HG03558 (cell line): ENCODE measurements around the gene AKAP13.

ENCODE experiments used
- ATAC-seq: cut with Tn5 transposase; IDR thresholded peaks from one replicate; pipeline ENCODE4 v1.9.1; 2021; ENCODE audit warnings: moderate number of reproducible peaks; ENCODE audit not compliant: unreplicated experiment; ENCODE audit errors: extremely low read depth

Gene AKAP13

GRCh38 chr15:85494048-85494777 lies 113.8 kb downstream of the AKAP13 start:
- no peak for ATAC-seq

- ATAC-seq: no peak
These were observed 114.7 kb downstream of the AKAP13 start for GRCh38 chr15:85495096-85495495.

GRCh38 chr15:85495544-85495943 lies 115.1 kb downstream of the AKAP13 start:
- no peak for ATAC-seq

GRCh38 chr15:85496151-85496550 lies 115.7 kb downstream of the AKAP13 start:
- ATAC-seq: no peak

- ATAC-seq: no peak
These were observed 116.3 kb downstream of the AKAP13 start for GRCh38 chr15:85496551-85497171.

GRCh38 chr15:85497172-85497569 lies 116.8 kb downstream of the AKAP13 start:
- no peak for ATAC-seq

GRCh38 chr15:85498471-85498870 lies 118.1 kb downstream of the AKAP13 start:
- ATAC-seq: no peak

GRCh38 chr15:85499371-85499887 lies 119.0 kb downstream of the AKAP13 start:
- no peak for ATAC-seq

GRCh38 chr15:85500060-85500708 lies 119.8 kb downstream of the AKAP13 start:
- no peak for ATAC-seq

GRCh38 chr15:85500729-85501128 lies 120.3 kb downstream of the AKAP13 start:
- no peak for ATAC-seq

GRCh38 chr15:85501574-85501973 lies 121.2 kb downstream of the AKAP13 start:
- no peak for ATAC-seq

GRCh38 chr15:85503151-85503799 lies 122.9 kb downstream of the AKAP13 start:
- ATAC-seq: no peak

- no peak for ATAC-seq
These were observed 124.6 kb downstream of the AKAP13 start for GRCh38 chr15:85504749-85505676.

- no peak for ATAC-seq
These were observed 126.7 kb downstream of the AKAP13 start for GRCh38 chr15:85507114-85507513.

GRCh38 chr15:85509973-85510372 lies 129.6 kb downstream of the AKAP13 start:
- ATAC-seq: no peak

- ATAC-seq: no peak
These were observed 134.0 kb downstream of the AKAP13 start for GRCh38 chr15:85514413-85514812.

GRCh38 chr15:85515212-85515611 lies 134.8 kb downstream of the AKAP13 start:
- ATAC-seq: no peak

GRCh38 chr15:85517086-85517485 lies 136.7 kb downstream of the AKAP13 start:
- no peak for ATAC-seq

GRCh38 chr15:85518979-85519761 lies 138.8 kb downstream of the AKAP13 start:
- ATAC-seq: no peak
